HEK293 (cell line): ENCODE measurements around the gene MXRA8.

Source experiments
- GLIS2 ChIP-seq: fragments of 450-650 bp; formaldehyde crosslinking; IDR thresholded peaks from 2 replicates; pipeline ENCODE4 v1.5.1; 2016; ENCODE audit warnings: missing biosample characterization, missing genetic modification characterization
- ZNF214 ChIP-seq: fragments of 450-650 bp; formaldehyde crosslinking; IDR thresholded peaks from 2 replicates; pipeline ENCODE4 v1.5.1; 2017; ENCODE audit warnings: missing biosample characterization, mild to moderate bottlenecking, missing genetic modification characterization, borderline replicate concordance
- TF ChIP-seq, protein P1 (sequence below): sonication (generic); formaldehyde crosslinking; IDR thresholded peaks from 2 replicates; pipeline ENCODE4 v1.8.1; 2022; ENCODE audit warnings: mild to moderate bottlenecking, moderate library complexity, missing genetic modification reagents

DNA sequence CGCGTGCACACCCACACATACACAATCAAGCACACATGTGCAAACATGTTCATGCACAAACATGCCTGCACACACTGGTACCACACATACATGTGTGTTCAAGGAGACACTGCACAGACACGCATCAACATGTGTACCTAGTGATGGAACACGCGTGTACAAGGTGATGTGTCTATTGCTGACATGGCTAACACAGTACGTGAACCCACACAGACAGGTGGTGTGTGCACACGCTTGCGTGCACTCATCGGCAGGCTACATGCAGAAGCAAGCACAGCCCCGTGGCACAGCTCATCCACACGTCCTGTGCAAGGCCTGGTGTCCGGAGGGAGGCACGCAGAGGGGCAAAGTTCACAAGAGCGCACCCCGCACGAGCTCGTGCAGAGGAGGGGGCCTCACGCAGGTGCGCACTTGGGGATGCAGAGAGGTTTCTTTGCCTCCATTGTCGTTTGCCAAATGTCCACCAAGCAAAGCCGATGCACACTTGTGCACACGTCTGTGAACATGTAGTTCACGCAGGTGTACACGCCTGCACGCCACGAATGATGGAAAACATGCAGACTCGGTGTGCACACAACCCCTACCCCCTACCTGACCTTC lies 51.6 kb downstream of the MXRA8 start:
- no peak for TF ChIP-seq ZNF214
- TF ChIP-seq GLIS2 (tag by site-specific recombination) = no peak
- TF ChIP-seq, protein P1, sequence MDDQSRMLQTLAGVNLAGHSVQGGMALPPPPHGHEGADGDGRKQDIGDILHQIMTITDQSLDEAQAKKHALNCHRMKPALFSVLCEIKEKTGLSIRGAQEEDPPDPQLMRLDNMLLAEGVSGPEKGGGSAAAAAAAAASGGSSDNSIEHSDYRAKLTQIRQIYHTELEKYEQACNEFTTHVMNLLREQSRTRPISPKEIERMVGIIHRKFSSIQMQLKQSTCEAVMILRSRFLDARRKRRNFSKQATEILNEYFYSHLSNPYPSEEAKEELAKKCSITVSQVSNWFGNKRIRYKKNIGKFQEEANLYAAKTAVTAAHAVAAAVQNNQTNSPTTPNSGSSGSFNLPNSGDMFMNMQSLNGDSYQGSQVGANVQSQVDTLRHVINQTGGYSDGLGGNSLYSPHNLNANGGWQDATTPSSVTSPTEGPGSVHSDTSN (CRISPR knock-in tag) = no peak
